ENCODE measurements around the gene SERPINB6. TPM values are rescaled to one million over a fixed set of nuclear protein-coding genes. Genes with fewer than 3 reads are reported as not detected.
A peak's percentile ranks its signal among the peaks of the same experiment; 100 is the strongest.
"Not testable (repeated sequence)": the region's sequence is repeated elsewhere in the genome, so short reads cannot be mapped to it uniquely, and the experiment has no call there.

SERPINB6 gene
- total RNA-seq, 1 experiment from 2014 or later = 52.6 TPM

- DNase-seq (ENCODE audit: low read depth) = no peak
These were observed 12.6 kb downstream of the SERPINB6 start for GRCh38 chr6:2958776-2959175.

GRCh38 chr6:2958331-2958711, 13.0 kb downstream of the SERPINB6 start:
- no peak for DNase-seq (ENCODE audit: low read depth)

- no peak for DNase-seq (ENCODE audit: low read depth)
These were observed 13.6 kb downstream of the SERPINB6 start for GRCh38 chr6:2957696-2958330.

GRCh38 chr6:2956930-2957685, 14.3 kb downstream of the SERPINB6 start:
- DNase-seq (ENCODE audit: low read depth) = no peak

GRCh38 chr6:2953098-2953497, 18.3 kb downstream of the SERPINB6 start:
- DNase-seq (ENCODE audit: low read depth) = no peak

- peak; percentile 76 for DNase-seq (ENCODE audit: low read depth)
These were observed 18.7 kb downstream of the SERPINB6 start for GRCh38 chr6:2952557-2953095.

- DNase-seq (ENCODE audit: low read depth) = no peak
These were observed 19.6 kb downstream of the SERPINB6 start for GRCh38 chr6:2951728-2952127.

- no peak for DNase-seq (ENCODE audit: low read depth)
These were observed 20.7 kb downstream of the SERPINB6 start for GRCh38 chr6:2950713-2951112.

GRCh38 chr6:2949536-2950083, 21.8 kb downstream of the SERPINB6 start:
- no peak for DNase-seq (ENCODE audit: low read depth)

- no peak for DNase-seq (ENCODE audit: low read depth)
These were observed 22.2 kb downstream of the SERPINB6 start for GRCh38 chr6:2949121-2949520.

- DNase-seq (ENCODE audit: low read depth) = no peak
These were observed 22.9 kb downstream of the SERPINB6 start for GRCh38 chr6:2948228-2949025.

- DNase-seq (ENCODE audit: low read depth) = no peak
These were observed 23.9 kb downstream of the SERPINB6 start for GRCh38 chr6:2947445-2947844.

GRCh38 chr6:2945153-2945452, 26.3 kb downstream of the SERPINB6 start:
- DNase-seq (ENCODE audit: low read depth) = no peak

GRCh38 chr6:2944405-2945152, 26.8 kb downstream of the SERPINB6 start:
- no peak for DNase-seq (ENCODE audit: low read depth)

- no peak for DNase-seq (ENCODE audit: low read depth)
These were observed 27.8 kb downstream of the SERPINB6 start for GRCh38 chr6:2943564-2943955.

- DNase-seq (ENCODE audit: low read depth) = no peak
These were observed 28.3 kb downstream of the SERPINB6 start for GRCh38 chr6:2942914-2943563.

GRCh38 chr6:2942116-2942515, 29.3 kb downstream of the SERPINB6 start:
- DNase-seq (ENCODE audit: low read depth) = not testable (repeated sequence)

- no peak for DNase-seq (ENCODE audit: low read depth)
These were observed 30.5 kb downstream of the SERPINB6 start for GRCh38 chr6:2940851-2941250.

- no peak for DNase-seq (ENCODE audit: low read depth)
These were observed 31.1 kb downstream of the SERPINB6 start for GRCh38 chr6:2940010-2940850.

Data from HT1080 (cell line).